ENCODE data around the gene LILRA5. TPM values are rescaled to one million over a fixed set of nuclear protein-coding genes. Genes with fewer than 3 reads are reported as not detected.

LILRA5 gene
- total RNA-seq, 2 donors from 2014 or later = 1.2 TPM; not detected in 1

Small RNAs within 50 kb of the gene (microRNA-seq; reads per million reads assigned to microRNA genes)
- not detected for gene MIR4752

Small RNAs within 50 kb of the gene (small RNA-seq; reads per million reads assigned to genes)
- gene AC245884.12 = 0 reads per million in 2 donors
- 0 reads per million in 2 donors for gene MIR4752
- 0 reads per million in 2 donors for gene RNU6-1307P

Other genes starting within 250 kb of the LILRA5 start
- 1 to 10 TPM in 1 of 2 donors, not detected in 1; 1.6 TPM for gene VSTM1, start 249.3 kb downstream of the LILRA5 start, total RNA-seq
- gene TARM1, start 231.8 kb downstream of the LILRA5 start, total RNA-seq = 1 to 10 TPM in 1 of 2 donors, not detected in 1; 1.6 TPM
- 1 to 10 TPM in 1 of 2 donors, under 1 TPM in 1; 0.23 to 1.6 TPM for gene OSCAR, start 212.4 kb downstream of the LILRA5 start, total RNA-seq
- 10 to 100 TPM; 39.4 to 48.5 TPM for gene NDUFA3, start 210.3 kb downstream of the LILRA5 start, total RNA-seq
- 10 to 100 TPM; 30.7 to 52.0 TPM for gene TFPT, start 197.5 kb downstream of the LILRA5 start, total RNA-seq
- 10 to 100 TPM; 50.7 to 71.6 TPM for gene PRPF31, start 197.4 kb downstream of the LILRA5 start, total RNA-seq
- 10 to 100 TPM; 22.8 to 54.4 TPM for gene CNOT3, start 175.4 kb downstream of the LILRA5 start, total RNA-seq
- 10 to 100 TPM in 1 of 2 donors, 1 to 10 TPM in 1; 7.6 to 14.7 TPM for gene LENG1, start 153.4 kb downstream of the LILRA5 start, total RNA-seq
- gene TMC4, start 140.0 kb downstream of the LILRA5 start, total RNA-seq = 10 to 100 TPM; 40.2 to 88.6 TPM
- 100 to 1,000 TPM in 1 of 2 donors, 10 to 100 TPM in 1; 91.7 to 430 TPM for gene MBOAT7, start 123.6 kb downstream of the LILRA5 start, total RNA-seq
- 100 to 1,000 TPM; 122 to 163 TPM for gene TSEN34, start 121.9 kb downstream of the LILRA5 start, total RNA-seq
- gene RPS9, start 112.3 kb downstream of the LILRA5 start, total RNA-seq = 1,000 to 10,000 TPM; 1,667 to 3,369 TPM
- 1 to 10 TPM in 1 of 2 donors, under 1 TPM in 1; 0.73 to 5.9 TPM for gene LILRB3, start 90.2 kb downstream of the LILRA5 start, total RNA-seq
- under 1 TPM in 1 of 2 donors, not detected in 1; 0.23 TPM for gene LILRA6, start 70.4 kb downstream of the LILRA5 start, total RNA-seq
- 1 to 10 TPM in 1 of 2 donors, not detected in 1; 1.5 TPM for gene LILRB5, start 55.9 kb downstream of the LILRA5 start, total RNA-seq
- gene LILRB2, start 32.1 kb downstream of the LILRA5 start, total RNA-seq = 1 to 10 TPM in 1 of 2 donors, under 1 TPM in 1; 0.09 to 1.4 TPM
- 1 to 10 TPM; 1.7 to 2.3 TPM for gene LILRA4, start 26.0 kb upstream of the LILRA5 start, total RNA-seq
- 10 to 100 TPM in 1 of 2 donors, 1 to 10 TPM in 1; 7.2 to 19.7 TPM for gene LAIR1, start 51.8 kb upstream of the LILRA5 start, total RNA-seq
- gene TTYH1, start 102.3 kb upstream of the LILRA5 start, total RNA-seq = 100 to 1,000 TPM in 1 of 2 donors, 1 to 10 TPM in 1; 1.8 to 136 TPM
- 100 to 1,000 TPM; 111 to 292 TPM for gene LENG8, start 136.0 kb upstream of the LILRA5 start, total RNA-seq
- 10 to 100 TPM; 18.6 to 22.2 TPM for gene LENG9, start 150.6 kb upstream of the LILRA5 start, total RNA-seq
- 100 to 1,000 TPM; 102 to 193 TPM for gene CDC42EP5, start 160.1 kb upstream of the LILRA5 start, total RNA-seq
- not detected for gene LAIR2, start 189.7 kb upstream of the LILRA5 start, total RNA-seq